ENCODE data around the gene GRID1. TPM values are rescaled to one million over a fixed set of nuclear protein-coding genes. Genes with fewer than 3 reads are reported as not detected.

Gene GRID1
- total RNA-seq, 1 experiment from 2014 or later, result 0.37 TPM

- ChIA-PET POLR2A (no interaction called here), CTCF (no interaction called here)
- ATAC-seq (no peak), DNase-seq (ENCODE audit: low spot score) (no peak)
- no peak overlapping the region for H3K4me3 Mint-ChIP-seq
- H3K4me1 Mint-ChIP-seq, result no peaks in the 10 kb centered on the region
- no peaks in the 10 kb centered on the region for H3K36me3 Mint-ChIP-seq
- no peaks in the 10 kb centered on the region for H3K27me3 Mint-ChIP-seq (ENCODE audit: low read depth)
- peaks cover 4% of the 10 kb centered on the region; the same call in 1 of the 2 replicates for H3K9me3 Mint-ChIP-seq
- no peak overlapping the region for H3K27ac Mint-ChIP-seq
- TF ChIP-seq FOXP1 (CRISPR knock-in tag; IDR thresholded peaks at IDR 0.05; ENCODE audit: borderline replicate concordance) (no peak), GTF2I (CRISPR knock-in tag; conservative IDR thresholded peaks at IDR 0.05) (no peak), NFYB (CRISPR knock-in tag; conservative IDR thresholded peaks at IDR 0.05; ENCODE audit: low read depth) (no peak), GABPB1 (CRISPR knock-in tag; IDR thresholded peaks at IDR 0.05) (no peak), NR1H2 (CRISPR knock-in tag; IDR thresholded peaks at IDR 0.05) (no peak)
Observed at GRCh38 chr10:86121200-86121599, 245.4 kb downstream of the GRID1 start.

GRCh38 chr10:86117051-86117450 is 249.5 kb downstream of the GRID1 start:
- no peaks in the 10 kb centered on the region for H3K27me3 Mint-ChIP-seq (ENCODE audit: low read depth)
- TF ChIP-seq SMAD3 (CRISPR knock-in tag; IDR thresholded peaks at IDR 0.05; ENCODE audit: borderline replicate concordance), result no peak
- TF ChIP-seq, protein P1, sequence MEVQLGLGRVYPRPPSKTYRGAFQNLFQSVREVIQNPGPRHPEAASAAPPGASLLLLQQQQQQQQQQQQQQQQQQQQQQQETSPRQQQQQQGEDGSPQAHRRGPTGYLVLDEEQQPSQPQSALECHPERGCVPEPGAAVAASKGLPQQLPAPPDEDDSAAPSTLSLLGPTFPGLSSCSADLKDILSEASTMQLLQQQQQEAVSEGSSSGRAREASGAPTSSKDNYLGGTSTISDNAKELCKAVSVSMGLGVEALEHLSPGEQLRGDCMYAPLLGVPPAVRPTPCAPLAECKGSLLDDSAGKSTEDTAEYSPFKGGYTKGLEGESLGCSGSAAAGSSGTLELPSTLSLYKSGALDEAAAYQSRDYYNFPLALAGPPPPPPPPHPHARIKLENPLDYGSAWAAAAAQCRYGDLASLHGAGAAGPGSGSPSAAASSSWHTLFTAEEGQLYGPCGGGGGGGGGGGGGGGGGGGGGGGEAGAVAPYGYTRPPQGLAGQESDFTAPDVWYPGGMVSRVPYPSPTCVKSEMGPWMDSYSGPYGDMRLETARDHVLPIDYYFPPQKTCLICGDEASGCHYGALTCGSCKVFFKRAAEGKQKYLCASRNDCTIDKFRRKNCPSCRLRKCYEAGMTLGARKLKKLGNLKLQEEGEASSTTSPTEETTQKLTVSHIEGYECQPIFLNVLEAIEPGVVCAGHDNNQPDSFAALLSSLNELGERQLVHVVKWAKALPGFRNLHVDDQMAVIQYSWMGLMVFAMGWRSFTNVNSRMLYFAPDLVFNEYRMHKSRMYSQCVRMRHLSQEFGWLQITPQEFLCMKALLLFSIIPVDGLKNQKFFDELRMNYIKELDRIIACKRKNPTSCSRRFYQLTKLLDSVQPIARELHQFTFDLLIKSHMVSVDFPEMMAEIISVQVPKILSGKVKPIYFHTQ (CRISPR knock-in tag; IDR thresholded peaks at IDR 0.05), result no peak
- DNase-seq (ENCODE audit: low spot score) (no peak), ATAC-seq (no peak)
- H3K4me1 Mint-ChIP-seq, result no peaks in the 10 kb centered on the region
- ChIA-PET CTCF (no interaction called here), POLR2A (no interaction called here)
- H3K9me3 Mint-ChIP-seq, result peaks cover 4% of the 10 kb centered on the region; the same call in 1 of the 2 replicates
- H3K36me3 Mint-ChIP-seq, result no peaks in the 10 kb centered on the region
- H3K27ac Mint-ChIP-seq, result no peak overlapping the region
- H3K4me3 Mint-ChIP-seq, result no peak overlapping the region

GRCh38 chr10:86113983-86114382 is 252.6 kb downstream of the GRID1 start:
- H3K4me3 Mint-ChIP-seq, result no peak overlapping the region
- H3K27me3 Mint-ChIP-seq (ENCODE audit: low read depth), result no peaks in the 10 kb centered on the region
- H3K36me3 Mint-ChIP-seq, result no peaks in the 10 kb centered on the region
- peaks cover 4% of the 10 kb centered on the region; the same call in 1 of the 2 replicates for H3K9me3 Mint-ChIP-seq
- ChIA-PET CTCF (no interaction called here), POLR2A (no interaction called here)
- no peaks in the 10 kb centered on the region for H3K4me1 Mint-ChIP-seq
- no peak overlapping the region for H3K27ac Mint-ChIP-seq
- ATAC-seq (no peak), DNase-seq (ENCODE audit: low spot score) (no peak)
- TF ChIP-seq CTCF (IDR thresholded peaks at IDR 0.05) (no peak), NR3C1 (CRISPR knock-in tag; conservative IDR thresholded peaks at IDR 0.05; ENCODE audit: low read depth) (no peak), SOX15 (CRISPR knock-in tag; IDR thresholded peaks at IDR 0.05) (no peak), SP1 (CRISPR knock-in tag; conservative IDR thresholded peaks at IDR 0.05) (no peak), ZNF263 (CRISPR knock-in tag; IDR thresholded peaks at IDR 0.05; ENCODE audit: low read depth) (no peak), GRHL2 (CRISPR knock-in tag; IDR thresholded peaks at IDR 0.05; ENCODE audit: insufficient replicate concordance, severe bottlenecking) (no peak), MAX (CRISPR knock-in tag; IDR thresholded peaks at IDR 0.05) (no peak), FOXP4 (CRISPR knock-in tag; IDR thresholded peaks at IDR 0.05) (no peak), NR1H2 (CRISPR knock-in tag; IDR thresholded peaks at IDR 0.05) (no peak)
- TF ChIP-seq, protein P2, sequence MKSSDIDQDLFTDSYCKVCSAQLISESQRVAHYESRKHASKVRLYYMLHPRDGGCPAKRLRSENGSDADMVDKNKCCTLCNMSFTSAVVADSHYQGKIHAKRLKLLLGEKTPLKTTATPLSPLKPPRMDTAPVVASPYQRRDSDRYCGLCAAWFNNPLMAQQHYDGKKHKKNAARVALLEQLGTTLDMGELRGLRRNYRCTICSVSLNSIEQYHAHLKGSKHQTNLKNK (CRISPR knock-in tag; IDR thresholded peaks at IDR 0.05), result no peak
- TF ChIP-seq, protein P3, sequence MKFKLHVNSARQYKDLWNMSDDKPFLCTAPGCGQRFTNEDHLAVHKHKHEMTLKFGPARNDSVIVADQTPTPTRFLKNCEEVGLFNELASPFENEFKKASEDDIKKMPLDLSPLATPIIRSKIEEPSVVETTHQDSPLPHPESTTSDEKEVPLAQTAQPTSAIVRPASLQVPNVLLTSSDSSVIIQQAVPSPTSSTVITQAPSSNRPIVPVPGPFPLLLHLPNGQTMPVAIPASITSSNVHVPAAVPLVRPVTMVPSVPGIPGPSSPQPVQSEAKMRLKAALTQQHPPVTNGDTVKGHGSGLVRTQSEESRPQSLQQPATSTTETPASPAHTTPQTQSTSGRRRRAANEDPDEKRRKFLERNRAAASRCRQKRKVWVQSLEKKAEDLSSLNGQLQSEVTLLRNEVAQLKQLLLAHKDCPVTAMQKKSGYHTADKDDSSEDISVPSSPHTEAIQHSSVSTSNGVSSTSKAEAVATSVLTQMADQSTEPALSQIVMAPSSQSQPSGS (CRISPR knock-in tag; IDR thresholded peaks at IDR 0.05; ENCODE audit: borderline replicate concordance, low read depth), result no peak

All from WTC11 (cell line).